ENCODE results near the gene SLCO4A1. TPM values are rescaled to one million over a fixed set of nuclear protein-coding genes. Genes with fewer than 3 reads are reported as not detected.

SLCO4A1 gene
- total RNA-seq, 4 donors from 2014 or later = 24.3 to 73.7 (median 40.5) TPM

GRCh38 chr20:62655282-62656196 lies 13.2 kb downstream of the SLCO4A1 start:
- Histone ChIP-seq H3K4me1 (peaks cover 5 to 41% (median 25%) of the 10 kb centered on the region in 4 donors), H3K4me3 (no peak overlapping the region), H3K9me3 (no peaks in the 10 kb centered on the region), H3K36me3 (no peaks in the 10 kb centered on the region), H3K27me3 (no peaks in the 10 kb centered on the region), H3K27ac (peak overlapping the region in 2 of 4 donors; percentile 48 to 96)
- TF ChIP-seq POLR2A (IDR thresholded peaks at IDR 0.05) (no peak), CTCF (IDR thresholded peaks at IDR 0.05) (no peak), EP300 (IDR thresholded peaks at IDR 0.05) (no peak)
- DNase-seq (ENCODE audit: low spot score in 2 of 2) = no peak
- WGBS, 2 donors = 78 to 86% methylated on average over 37 of the region's 38 CpGs

- no peak for DNase-seq (ENCODE audit: low spot score in 2 of 2)
- Histone ChIP-seq H3K4me1 (peaks cover 5 to 34% (median 18%) of the 10 kb centered on the region in 4 donors), H3K9me3 (no peaks in the 10 kb centered on the region), H3K27me3 (no peaks in the 10 kb centered on the region), H3K36me3 (no peaks in the 10 kb centered on the region), H3K4me3 (no peak overlapping the region), H3K27ac (peak overlapping the region in 1 of 4 donors; percentile 96)
- 85 to 92% methylated on average over 38 of the region's 39 CpGs for WGBS, 2 donors
- TF ChIP-seq POLR2A (IDR thresholded peaks at IDR 0.05) = no peak
- TF ChIP-seq EP300 (IDR thresholded peaks at IDR 0.05) = peak in 1 of 2 donors; percentile 58
These were observed 14.1 kb downstream of the SLCO4A1 start for GRCh38 chr20:62656197-62656918.

GRCh38 chr20:62656919-62657588 lies 14.8 kb downstream of the SLCO4A1 start:
- Histone ChIP-seq H3K27ac (peak overlapping the region in 1 of 4 donors; percentile 96), H3K4me3 (no peak overlapping the region)

DNA sequence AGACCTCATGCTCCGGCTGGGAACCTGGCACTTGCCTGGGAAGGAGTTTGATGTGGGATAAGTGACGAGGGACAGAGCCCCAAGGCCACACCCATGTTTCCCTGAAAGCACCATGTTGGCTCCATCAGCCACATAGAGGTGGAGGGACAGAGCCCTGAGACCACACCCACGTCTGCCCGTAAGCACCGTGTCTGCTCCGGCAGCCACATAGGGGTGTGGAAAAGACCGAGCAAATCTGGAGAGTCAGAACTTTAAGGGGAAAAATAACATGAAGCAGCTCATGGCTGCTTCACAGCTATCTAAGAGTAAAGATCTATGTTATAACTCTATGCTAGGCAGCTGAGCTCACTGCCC lies 15.3 kb downstream of the SLCO4A1 start:
- H3K9me3 ChIP-seq = no peaks in the 10 kb centered on the region
- TF ChIP-seq EP300 (IDR thresholded peaks at IDR 0.05) (no peak), POLR2A (IDR thresholded peaks at IDR 0.05) (no peak), CTCF (IDR thresholded peaks at IDR 0.05) (no peak)
- peak overlapping the region in 1 of 4 donors; percentile 96 for H3K27ac ChIP-seq
- H3K27me3 ChIP-seq = no peaks in the 10 kb centered on the region
- DNase-seq (ENCODE audit: low spot score in 2 of 2) = no peak
- no peaks in the 10 kb centered on the region for H3K36me3 ChIP-seq
- H3K4me3 ChIP-seq = no peak overlapping the region
- H3K4me1 ChIP-seq = peaks cover 4 to 26% (median 10%) of the 10 kb centered on the region in 4 donors
- 72 to 74% methylated on average over 4 to 7 of the region's 7 CpGs for WGBS, 2 donors

More at GRCh38 chr20:62656919-62657588, 14.8 kb downstream of the SLCO4A1 start:
- TF ChIP-seq EP300 (IDR thresholded peaks at IDR 0.05) (no peak), POLR2A (IDR thresholded peaks at IDR 0.05) (no peak), CTCF (IDR thresholded peaks at IDR 0.05) (no peak)
- H3K4me1 ChIP-seq = peaks cover 5 to 29% (median 13%) of the 10 kb centered on the region in 4 donors
- no peaks in the 10 kb centered on the region for H3K27me3 ChIP-seq
- no peaks in the 10 kb centered on the region for H3K36me3 ChIP-seq
- H3K9me3 ChIP-seq = no peaks in the 10 kb centered on the region
- WGBS, 2 donors = 93 to 97% methylated on average over 22 to 36 of the region's 37 CpGs
- no peak for DNase-seq (ENCODE audit: low spot score in 2 of 2)

DNA sequence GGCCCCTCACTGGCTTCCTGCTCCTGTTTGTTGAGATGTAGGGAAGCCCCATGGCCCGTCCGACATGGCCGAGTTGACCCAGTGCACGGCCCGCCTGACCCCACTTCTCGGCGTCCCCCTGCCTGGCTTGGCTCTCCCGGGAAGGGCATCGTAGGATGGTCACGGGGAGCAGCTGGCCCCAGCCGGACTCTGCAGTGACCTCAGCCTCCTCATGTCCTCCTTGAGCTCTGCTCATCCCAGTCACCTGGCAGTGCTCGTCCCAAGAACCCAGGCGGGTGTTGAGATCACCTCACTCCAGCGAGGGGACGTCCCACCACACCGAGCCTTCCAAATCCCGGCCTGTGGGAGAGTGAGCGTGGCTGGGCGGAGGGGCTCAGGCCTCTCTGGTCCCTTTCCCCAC lies 15.7 kb downstream of the SLCO4A1 start:
- Histone ChIP-seq H3K4me1 (peaks cover 0 to 22% (median 6%) of the 10 kb centered on the region in 4 donors), H3K36me3 (no peaks in the 10 kb centered on the region), H3K27me3 (no peaks in the 10 kb centered on the region), H3K9me3 (no peaks in the 10 kb centered on the region), H3K27ac (peak overlapping the region in 1 of 4 donors; percentile 96), H3K4me3 (no peak overlapping the region)
- no peak for TF ChIP-seq CTCF (IDR thresholded peaks at IDR 0.05)
- no peak for TF ChIP-seq EP300 (IDR thresholded peaks at IDR 0.05)
- TF ChIP-seq POLR2A (IDR thresholded peaks at IDR 0.05) = no peak
- no peak for DNase-seq (ENCODE audit: low spot score in 2 of 2)
- WGBS, 2 donors = 87 to 91% methylated on average over 17 to 19 of the region's 19 CpGs
